Left ventricle myocardium inferior (tissue), 1 donor: ENCODE data around the gene LRTM2. TPM values are rescaled to one million over a fixed set of nuclear protein-coding genes. Genes with fewer than 3 reads are reported as not detected.

Source experiments
- DNase-seq: peaks from one replicate; pipeline ENCODE4 v3.0.0-alpha.2; 2020
- H3K27ac ChIP-seq: fragments of 200-600 bp; replicated peaks from 2 replicates; pipeline ENCODE4 v1.8.0; 2021
- H3K27me3 ChIP-seq: fragments of 200-600 bp; 2 replicates; pipeline ENCODE4 v1.8.0; 2021; ENCODE audit warnings: low read depth
- H3K36me3 ChIP-seq: fragments of 200-600 bp; 2 replicates; pipeline ENCODE4 v1.8.0; 2021
- H3K4me1 ChIP-seq: fragments of 200-600 bp; 2 replicates; pipeline ENCODE4 v1.8.0; 2021
- H3K4me3 ChIP-seq: fragments of 200-600 bp; 2 replicates; pipeline ENCODE4 v1.8.0; 2021; ENCODE audit warnings: mild to moderate bottlenecking, moderate library complexity
- H3K9me3 ChIP-seq: fragments of 200-600 bp; replicated peaks from 2 replicates; pipeline ENCODE4 v1.8.0; 2021
- intact Hi-C: fragments of 100-400 bp; cut with micrococcal nuclease; formaldehyde crosslinking; loops from one replicate; pipeline ENCODE4 v1.11.0; 2022
- total RNA-seq: library from RNA; stranded (reverse); fragmentation: NEBNext Ultra II Directional; extraction: Animal tissue kit (Norgen Biotek cat#: 25700); gene quantifications from one replicate; pipeline ENCODE4 v1.2.1, GENCODE V29; 2021
- TF ChIP-seq, protein P1 (sequence below): fragments of 200-600 bp; IDR thresholded peaks from 2 replicates; pipeline ENCODE4 v1.8.0; 2021; ENCODE audit warnings: antibody characterized with exemption, mild to moderate bottlenecking, borderline replicate concordance
- donor health status: DM: no; HTN: yes; CAD: no; lungs with severe emphysema.

The LRTM2 gene
- total RNA-seq, 1 donor from 2014 or later, result not detected

GRCh38 chr12:1880153-1880845, 59.9 kb downstream of the LRTM2 start:
- DNase-seq, result no peak
- no peaks in the 10 kb centered on the region for H3K36me3 ChIP-seq
- peaks cover 49% of the 10 kb centered on the region for H3K27me3 ChIP-seq
- no peaks in the 10 kb centered on the region for H3K9me3 ChIP-seq
- intact Hi-C loops, result no loop called here
- no peak overlapping the region for H3K27ac ChIP-seq
- no peaks in the 10 kb centered on the region for H3K4me1 ChIP-seq
- no peak overlapping the region for H3K4me3 ChIP-seq
- TF ChIP-seq, protein P1, sequence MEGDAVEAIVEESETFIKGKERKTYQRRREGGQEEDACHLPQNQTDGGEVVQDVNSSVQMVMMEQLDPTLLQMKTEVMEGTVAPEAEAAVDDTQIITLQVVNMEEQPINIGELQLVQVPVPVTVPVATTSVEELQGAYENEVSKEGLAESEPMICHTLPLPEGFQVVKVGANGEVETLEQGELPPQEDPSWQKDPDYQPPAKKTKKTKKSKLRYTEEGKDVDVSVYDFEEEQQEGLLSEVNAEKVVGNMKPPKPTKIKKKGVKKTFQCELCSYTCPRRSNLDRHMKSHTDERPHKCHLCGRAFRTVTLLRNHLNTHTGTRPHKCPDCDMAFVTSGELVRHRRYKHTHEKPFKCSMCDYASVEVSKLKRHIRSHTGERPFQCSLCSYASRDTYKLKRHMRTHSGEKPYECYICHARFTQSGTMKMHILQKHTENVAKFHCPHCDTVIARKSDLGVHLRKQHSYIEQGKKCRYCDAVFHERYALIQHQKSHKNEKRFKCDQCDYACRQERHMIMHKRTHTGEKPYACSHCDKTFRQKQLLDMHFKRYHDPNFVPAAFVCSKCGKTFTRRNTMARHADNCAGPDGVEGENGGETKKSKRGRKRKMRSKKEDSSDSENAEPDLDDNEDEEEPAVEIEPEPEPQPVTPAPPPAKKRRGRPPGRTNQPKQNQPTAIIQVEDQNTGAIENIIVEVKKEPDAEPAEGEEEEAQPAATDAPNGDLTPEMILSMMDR, result no peak

- H3K4me3 ChIP-seq, result no peak overlapping the region
- no peaks in the 10 kb centered on the region for H3K4me1 ChIP-seq
- TF ChIP-seq, protein P1, result no peak
- no peak overlapping the region for H3K27ac ChIP-seq
- H3K9me3 ChIP-seq, result no peaks in the 10 kb centered on the region
- no peak for DNase-seq
- intact Hi-C loops, result no loop called here
- peaks cover 44% of the 10 kb centered on the region for H3K27me3 ChIP-seq
- H3K36me3 ChIP-seq, result no peaks in the 10 kb centered on the region
These were observed 60.5 kb downstream of the LRTM2 start for GRCh38 chr12:1880876-1881275.

GRCh38 chr12:1881301-1881700, 60.9 kb downstream of the LRTM2 start:
- H3K4me1 ChIP-seq, result no peaks in the 10 kb centered on the region
- H3K36me3 ChIP-seq, result no peaks in the 10 kb centered on the region
- TF ChIP-seq, protein P1, result no peak
- peaks cover 46% of the 10 kb centered on the region for H3K27me3 ChIP-seq
- DNase-seq, result no peak
- no peaks in the 10 kb centered on the region for H3K9me3 ChIP-seq
- intact Hi-C loops, result no loop called here
- H3K4me3 ChIP-seq, result no peak overlapping the region
- no peak overlapping the region for H3K27ac ChIP-seq

DNA sequence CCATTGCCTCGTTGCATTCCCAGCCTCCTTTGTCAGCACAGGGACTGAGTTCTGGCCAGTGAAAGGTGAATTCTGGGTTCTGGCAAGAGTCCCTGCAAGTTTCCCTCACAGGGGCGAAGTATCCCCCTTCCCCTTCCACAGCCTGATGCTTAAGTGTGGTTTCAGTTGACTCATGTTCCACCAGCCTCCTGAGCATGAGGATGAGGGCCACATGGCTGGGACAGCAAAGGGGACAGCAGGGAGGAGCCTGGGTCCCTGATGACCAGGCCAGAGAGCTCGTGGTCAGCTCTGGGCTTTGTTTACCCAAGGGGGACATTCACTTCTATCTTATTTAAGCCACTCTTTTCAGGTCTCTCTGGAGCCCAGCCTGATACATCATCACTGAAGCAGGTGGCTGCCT, 61.6 kb downstream of the LRTM2 start:
- H3K4me3 ChIP-seq, result no peak overlapping the region
- peaks cover 45% of the 10 kb centered on the region for H3K27me3 ChIP-seq
- H3K4me1 ChIP-seq, result no peaks in the 10 kb centered on the region
- H3K27ac ChIP-seq, result no peak overlapping the region
- H3K9me3 ChIP-seq, result no peaks in the 10 kb centered on the region
- intact Hi-C loops, result no loop called here
- DNase-seq, result no peak
- TF ChIP-seq, protein P1, result no peak
- no peaks in the 10 kb centered on the region for H3K36me3 ChIP-seq

GRCh38 chr12:1882405-1882804, 62.0 kb downstream of the LRTM2 start:
- intact Hi-C loops, result no loop called here
- Histone ChIP-seq H3K36me3 (no peaks in the 10 kb centered on the region), H3K4me1 (no peaks in the 10 kb centered on the region), H3K4me3 (no peak overlapping the region), H3K27ac (no peak overlapping the region), H3K27me3 (peaks cover 40% of the 10 kb centered on the region), H3K9me3 (no peaks in the 10 kb centered on the region)
- TF ChIP-seq, protein P1, result no peak
- no peak for DNase-seq
